GM12878 (cell line): Measurements from ENCODE around the gene PPP2R2B. TPM values are rescaled to one million over a fixed set of nuclear protein-coding genes. Genes with fewer than 3 reads are reported as not detected.

Source experiments
- ATAC-seq: fragments of 200-7000 bp; cut with Tn5 transposase; 3 replicates; pipeline ENCODE4 v1.9.1; 2020; ENCODE audit warnings: mild to moderate bottlenecking, moderate library complexity
- BruUV-seq: library from RNA; stranded (reverse); fragments of 400-500 nt; replicated peaks from 2 replicates; lab custom pipeline; 2021; lab: Mats Ljungman, UMichigan
- CTCF ChIA-PET: fragments of 300-600 bp; sonication (Branson Sonifier 250); formaldehyde crosslinking; extraction: SDS; loops from one replicate; lab custom pipeline; 2021; ENCODE audit warnings: inconsistent platforms; lab: Yijun Ruan, JAX
- POLR2A ChIA-PET: fragments of 350-600 bp; formaldehyde crosslinking; extraction: SDS; loops from one replicate; lab custom pipeline; 2021; ENCODE audit warnings: inconsistent platforms; lab: Charles Lee
- RAD21 ChIA-PET: fragments of 300-600 bp; sonication (Branson Sonifier 250); formaldehyde crosslinking; loops from one replicate; lab custom pipeline; 2023; ENCODE audit warnings: antibody characterized with exemption; ENCODE audit not compliant: unreplicated experiment; lab: Charles Lee
- SMC1A ChIA-PET: fragments of 300-600 bp; sonication (Branson Sonifier 250); formaldehyde crosslinking; loops from one replicate; lab custom pipeline; 2023; ENCODE audit not compliant: unreplicated experiment, uncharacterized antibody; lab: Charles Lee
- DNase-seq: peaks from one replicate; pipeline ENCODE4 v3.0.0-alpha.2; 2011; ENCODE audit warnings: low read depth, low spot score
- FAIRE-seq: peaks from 3 replicates; lab custom pipeline; 2011; peaks lifted over from hg19 to GRCh38; lab: Jason Lieb, UNC
- H2AFZ ChIP-seq: 2 replicates; pipeline ENCODE4 v1.6.0; 2011; ENCODE audit warnings: low read depth, low read length, control low read depth; ENCODE audit not compliant: control insufficient read depth
- H3K27ac ChIP-seq: 2 replicates; pipeline ENCODE4 v1.5.1; 2011; ENCODE audit warnings: control low read depth; ENCODE audit not compliant: control insufficient read depth, insufficient read depth
- H3K27me3 ChIP-seq, 2 experiments: replicated peaks in 1 of 2; 2 replicates each; pipeline versions ENCODE4 v1.6.0 to v1.6.1; 2011; ENCODE audit warnings: low read length in 1 of 2; ENCODE audit not compliant: control insufficient read depth in 2 of 2, insufficient read depth in 2 of 2
- H3K36me3 ChIP-seq, 2 experiments: 2 replicates each; pipeline ENCODE4 v1.5.1; 2011; ENCODE audit warnings: low read length in 1 of 2; ENCODE audit not compliant: control insufficient read depth in 2 of 2, insufficient read depth in 2 of 2
- H3K4me1 ChIP-seq: 2 replicates; pipeline ENCODE4 v1.6.1; 2011; ENCODE audit warnings: mild to moderate bottlenecking, low read length, moderate library complexity, mixed read lengths; ENCODE audit not compliant: control insufficient read depth, insufficient read depth
- H3K4me2 ChIP-seq: 2 replicates; pipeline ENCODE4 v1.6.0; 2011; ENCODE audit warnings: control low read depth; ENCODE audit not compliant: control insufficient read depth, insufficient read depth
- H3K4me3 ChIP-seq: fragments of 200-600 bp; sonication (generic); 2 replicates; pipeline ENCODE4 v1.5.1; 2016
- H3K79me2 ChIP-seq: 2 replicates; pipeline ENCODE4 v1.6.0; 2011; ENCODE audit warnings: low read length; ENCODE audit not compliant: control insufficient read depth, insufficient read depth
- H3K9ac ChIP-seq: 2 replicates; pipeline ENCODE4 v1.8.0; 2011; ENCODE audit warnings: low read length, control low read depth, mixed read lengths; ENCODE audit not compliant: control insufficient read depth, insufficient read depth
- H3K9me3 ChIP-seq: replicated peaks from 3 replicates; pipeline ENCODE4 v1.5.1; 2011; ENCODE audit warnings: mild to moderate bottlenecking, low read length; ENCODE audit not compliant: control insufficient read depth, insufficient read depth
- H4K20me1 ChIP-seq: 2 replicates; pipeline ENCODE4 v1.6.0; 2011; ENCODE audit not compliant: control insufficient read depth, insufficient read depth
- EED ChIP-seq: sonication (generic); IDR thresholded peaks from 2 replicates; pipeline ENCODE4 v1.6.1; 2016; ENCODE audit warnings: antibody characterized with exemption, low read depth
- ESRRA ChIP-seq: IDR thresholded peaks from 2 replicates; pipeline ENCODE4 v1.6.1; 2012; ENCODE audit warnings: mild to moderate bottlenecking, low read length, improper control_type of control experiment
- NRF1 ChIP-seq: conservative IDR thresholded peaks from 2 replicates; pipeline ENCODE4 v1.6.1; 2011; ENCODE audit warnings: mild to moderate bottlenecking, low read depth, low read length, improper control_type of control experiment
- RFX5 ChIP-seq: IDR thresholded peaks from 2 replicates; pipeline ENCODE4 v1.6.1; 2011; ENCODE audit warnings: low read depth, low read length, improper control_type of control experiment
- TCF3 ChIP-seq: IDR thresholded peaks from 2 replicates; pipeline ENCODE4 v1.6.1; 2012; ENCODE audit warnings: low read depth, mild to moderate bottlenecking, low read length, borderline replicate concordance; ENCODE audit not compliant: insufficient read depth
- ZNF384 ChIP-seq: IDR thresholded peaks from 2 replicates; pipeline ENCODE4 v1.6.1; 2012; ENCODE audit warnings: low read depth, mild to moderate bottlenecking, low read length, improper control_type of control experiment, borderline replicate concordance
- WGBS: methylation state at CpG from one replicate; pipeline ENCODE4 v1.1.6; 2016; ENCODE audit warnings: low lambda C conversion rate; ENCODE audit not compliant: insufficient replicate concordance, insufficient coverage; ENCODE audit errors: missing lambda C conversion rate; 5-methylcytosine and 5-hydroxymethylcytosine counted together
- in situ Hi-C: fragments of 300-500 bp; cut with MboI; formaldehyde crosslinking; loops from 9 replicates; pipeline ENCODE4 v1.14.3; 2018; ENCODE audit warnings: mixed read lengths
- intact Hi-C: fragments of 100-400 bp; cut with micrococcal nuclease; formaldehyde crosslinking; loops from one replicate; pipeline ENCODE4 v1.14.2; 2022; ENCODE audit not compliant: unreplicated experiment
- polyA plus RNA-seq, 11 experiments: library from polyadenylated mRNA; depleted of rRNA in 4 of 11; unstranded in 6 of 11; stranded (reverse) in 5 of 11; fragments of >200 nt; fragmentation: Nextera tagmentation in 4 of 11; fragmentation: Illumina TruSeq in 1 of 11; extraction: Ambion mirVana in 4 of 11; extraction: Trizol in 1 of 11; gene quantifications; 1 replicate in 1 of 11; 2 replicates in 10 of 11; pipeline versions ENCODE4 v1.2.1 to v1.2.3, GENCODE V29; 2011 to 2016; ENCODE audit warnings: inconsistent platforms in 2 of 11, missing spikeins in 2 of 11, low read depth in 1 of 11
- total RNA-seq, 4 experiments: library from RNA; depleted of rRNA in 3 of 4; stranded (reverse); fragments of >200 nt in 3 of 4; fragmentation: Illumina TruSeq in 1 of 4; extraction: Trizol in 1 of 4; gene quantifications; 2 replicates each; pipeline versions ENCODE4 v1.2.1 to v1.2.3, GENCODE V29; 2013 to 2021
- TF ChIP-seq, protein P1 (sequence below): fragments of 450-650 bp; IDR thresholded peaks from 2 replicates; pipeline ENCODE4 v1.6.1; 2017; ENCODE audit warnings: mild to moderate bottlenecking, moderate library complexity
- TF ChIP-seq, protein P2 (sequence below): IDR thresholded peaks from 2 replicates; pipeline ENCODE4 v1.6.1; 2012; ENCODE audit warnings: low read depth, low read length, improper control_type of control experiment
- TF ChIP-seq, protein P3 (sequence below): fragments of 450-650 bp; IDR thresholded peaks from 2 replicates; pipeline ENCODE4 v1.6.1; 2016; ENCODE audit warnings: mild to moderate bottlenecking

PPP2R2B gene
- total and polyA plus RNA-seq, 10 of the 15 experiments (the other 5 are each of a cell fraction or from before 2014, with no cell fraction given) = not detected

DNA sequence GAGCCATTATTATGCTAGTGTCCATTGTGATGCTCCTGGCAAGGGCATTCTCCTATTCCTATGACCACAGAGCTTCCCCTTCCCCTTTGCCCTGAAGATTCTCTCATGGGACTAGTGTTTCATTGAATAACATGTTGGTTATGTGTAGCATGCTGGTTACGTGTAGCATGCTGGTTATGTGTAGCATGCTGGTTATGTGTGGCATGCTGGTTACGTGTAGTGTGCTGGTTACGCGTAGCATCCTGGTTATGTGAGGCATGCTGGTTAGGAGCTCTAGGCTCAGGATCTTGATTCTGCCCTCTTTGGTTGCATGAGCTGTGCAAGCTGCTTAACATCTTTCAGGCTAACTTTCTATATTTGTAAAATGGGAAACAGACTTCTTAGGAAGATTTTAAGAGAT, 316.1 kb downstream of the PPP2R2B start:
- POLR2A ChIA-PET = no interaction called here
- WGBS = 69% methylated on average over 4 of the region's 4 CpGs

DNA sequence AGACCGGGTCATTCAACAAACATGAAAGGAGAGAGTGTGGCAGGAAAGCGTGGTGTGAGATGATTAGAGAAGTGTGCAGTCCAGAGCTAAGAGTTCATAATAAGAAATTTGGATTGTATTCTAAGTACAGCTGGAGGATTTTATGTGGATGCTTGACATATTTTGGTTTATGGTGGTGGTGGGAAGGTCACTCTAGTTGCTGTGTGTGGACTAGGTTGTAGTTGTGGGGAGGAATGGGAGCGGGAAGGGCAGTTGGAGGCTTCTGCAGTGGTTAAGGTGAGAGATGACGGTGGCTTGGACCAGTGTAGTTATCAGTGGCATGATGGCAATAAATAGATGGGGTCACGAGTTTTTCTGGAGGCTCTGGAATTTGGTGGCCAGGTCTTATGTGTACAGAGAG, 316.8 kb downstream of the PPP2R2B start:
- ChIA-PET SMC1A (interaction anchor here (0.9 to 1.3 kb wide), 3 partner anchors 9 to 404 kb away, joined by 3 to 4 read pairs (median 3); no protein-coding TSS in a partner anchor), POLR2A (no interaction called here), RAD21 (no interaction called here), CTCF (interaction anchor here (1.0 to 1.7 kb wide), 4 partner anchors 9 to 627 kb away, joined by 3 to 4 read pairs (median 3); no protein-coding TSS in a partner anchor)
- Histone ChIP-seq H3K36me3 (no peaks in the 10 kb centered on the region), H2AFZ (no peak overlapping the region), H3K27me3 (no peaks in the 10 kb centered on the region; a peak in 1 of 4 replicates), H3K27ac (no peak overlapping the region), H3K9ac (no peak overlapping the region), H3K9me3 (no peaks in the 10 kb centered on the region), H3K4me1 (no peaks in the 10 kb centered on the region), H3K4me3 (no peak overlapping the region), H4K20me1 (no peaks in the 10 kb centered on the region; the same call in 1 of the 2 replicates), H3K79me2 (no peaks in the 10 kb centered on the region), H3K4me2 (no peak overlapping the region)
- WGBS = 6% methylated on average over 5 of the region's 5 CpGs
- in situ Hi-C loops (no loop called here), intact Hi-C loops (no loop called here)
- FAIRE-seq (no peak), DNase-seq (no peak), ATAC-seq (no peak)
- no TSS peak for BruUV-seq
- TF ChIP-seq ESRRA = no peak
- TF ChIP-seq, protein P1, sequence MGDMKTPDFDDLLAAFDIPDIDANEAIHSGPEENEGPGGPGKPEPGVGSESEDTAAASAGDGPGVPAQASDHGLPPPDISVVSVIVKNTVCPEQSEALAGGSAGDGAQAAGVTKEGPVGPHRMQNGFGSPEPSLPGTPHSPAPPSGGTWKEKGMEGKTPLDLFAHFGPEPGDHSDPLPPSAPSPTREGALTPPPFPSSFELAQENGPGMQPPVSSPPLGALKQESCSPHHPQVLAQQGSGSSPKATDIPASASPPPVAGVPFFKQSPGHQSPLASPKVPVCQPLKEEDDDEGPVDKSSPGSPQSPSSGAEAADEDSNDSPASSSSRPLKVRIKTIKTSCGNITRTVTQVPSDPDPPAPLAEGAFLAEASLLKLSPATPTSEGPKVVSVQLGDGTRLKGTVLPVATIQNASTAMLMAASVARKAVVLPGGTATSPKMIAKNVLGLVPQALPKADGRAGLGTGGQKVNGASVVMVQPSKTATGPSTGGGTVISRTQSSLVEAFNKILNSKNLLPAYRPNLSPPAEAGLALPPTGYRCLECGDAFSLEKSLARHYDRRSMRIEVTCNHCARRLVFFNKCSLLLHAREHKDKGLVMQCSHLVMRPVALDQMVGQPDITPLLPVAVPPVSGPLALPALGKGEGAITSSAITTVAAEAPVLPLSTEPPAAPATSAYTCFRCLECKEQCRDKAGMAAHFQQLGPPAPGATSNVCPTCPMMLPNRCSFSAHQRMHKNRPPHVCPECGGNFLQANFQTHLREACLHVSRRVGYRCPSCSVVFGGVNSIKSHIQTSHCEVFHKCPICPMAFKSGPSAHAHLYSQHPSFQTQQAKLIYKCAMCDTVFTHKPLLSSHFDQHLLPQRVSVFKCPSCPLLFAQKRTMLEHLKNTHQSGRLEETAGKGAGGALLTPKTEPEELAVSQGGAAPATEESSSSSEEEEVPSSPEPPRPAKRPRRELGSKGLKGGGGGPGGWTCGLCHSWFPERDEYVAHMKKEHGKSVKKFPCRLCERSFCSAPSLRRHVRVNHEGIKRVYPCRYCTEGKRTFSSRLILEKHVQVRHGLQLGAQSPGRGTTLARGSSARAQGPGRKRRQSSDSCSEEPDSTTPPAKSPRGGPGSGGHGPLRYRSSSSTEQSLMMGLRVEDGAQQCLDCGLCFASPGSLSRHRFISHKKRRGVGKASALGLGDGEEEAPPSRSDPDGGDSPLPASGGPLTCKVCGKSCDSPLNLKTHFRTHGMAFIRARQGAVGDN = no peak

More for the DNA sequence above, 316.1 kb downstream of the PPP2R2B start:
- no peaks in the 10 kb centered on the region for H3K9me3 ChIP-seq
- TF ChIP-seq TCF3 (no peak), ZNF384 (no peak), EED (no peak), RFX5 (no peak), NRF1 (no peak)
- TF ChIP-seq, protein P2, sequence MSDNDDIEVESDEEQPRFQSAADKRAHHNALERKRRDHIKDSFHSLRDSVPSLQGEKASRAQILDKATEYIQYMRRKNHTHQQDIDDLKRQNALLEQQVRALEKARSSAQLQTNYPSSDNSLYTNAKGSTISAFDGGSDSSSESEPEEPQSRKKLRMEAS = no peak
- TF ChIP-seq, protein P3, sequence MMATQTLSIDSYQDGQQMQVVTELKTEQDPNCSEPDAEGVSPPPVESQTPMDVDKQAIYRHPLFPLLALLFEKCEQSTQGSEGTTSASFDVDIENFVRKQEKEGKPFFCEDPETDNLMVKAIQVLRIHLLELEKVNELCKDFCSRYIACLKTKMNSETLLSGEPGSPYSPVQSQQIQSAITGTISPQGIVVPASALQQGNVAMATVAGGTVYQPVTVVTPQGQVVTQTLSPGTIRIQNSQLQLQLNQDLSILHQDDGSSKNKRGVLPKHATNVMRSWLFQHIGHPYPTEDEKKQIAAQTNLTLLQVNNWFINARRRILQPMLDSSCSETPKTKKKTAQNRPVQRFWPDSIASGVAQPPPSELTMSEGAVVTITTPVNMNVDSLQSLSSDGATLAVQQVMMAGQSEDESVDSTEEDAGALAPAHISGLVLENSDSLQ = no peak
- TF ChIP-seq, all 136 proteins: peak for 0
- no peak overlapping the region for H2AFZ ChIP-seq
- no peak for ATAC-seq
- BruUV-seq = no TSS peak
- H3K4me3 ChIP-seq = no peak overlapping the region
- H3K36me3 ChIP-seq = no peaks in the 10 kb centered on the region
- FAIRE-seq = no peak
- H3K9ac ChIP-seq = no peak overlapping the region
- no peaks in the 10 kb centered on the region; the same call in 1 of the 2 replicates for H4K20me1 ChIP-seq
- no peak overlapping the region for H3K27ac ChIP-seq
- RAD21 ChIA-PET = no interaction called here
- H3K4me1 ChIP-seq = no peaks in the 10 kb centered on the region
- no peak overlapping the region for H3K4me2 ChIP-seq
- DNase-seq = no peak
- intact Hi-C loops = no loop called here
- in situ Hi-C loops = no loop called here
- no peaks in the 10 kb centered on the region; a peak in 1 of 4 replicates for H3K27me3 ChIP-seq
- CTCF ChIA-PET = interaction anchor here (1.0 to 1.7 kb wide), 5 partner anchors 9 to 626 kb away, joined by 3 to 5 read pairs (median 3); no protein-coding TSS in a partner anchor
- H3K79me2 ChIP-seq = no peaks in the 10 kb centered on the region
- SMC1A ChIA-PET = interaction anchor here (0.9 to 1.3 kb wide), 2 partner anchors 17 to 403 kb away, joined by 3 to 4 read pairs; no protein-coding TSS in a partner anchor
